HepG2 (cell line): ENCODE results near the gene SLC2A2. TPM values are rescaled to one million over a fixed set of nuclear protein-coding genes. Genes with fewer than 3 reads are reported as not detected.

Experiments used
- CBX2 ChIP-seq, 2 experiments: fragments of 200-600 bp in 1 of 2; sonication (generic); formaldehyde crosslinking in 1 of 2; IDR thresholded peaks; 2 replicates each; pipeline versions ENCODE4 v1.7.0 to v1.8.1; 2018 to 2022; ENCODE audit warnings: low read depth in 2 of 2, low read length in 1 of 2, mild to moderate bottlenecking in 1 of 2, missing genetic modification reagents in 1 of 2
- FOXC1 ChIP-seq: sonication (generic); formaldehyde crosslinking; IDR thresholded peaks from 2 replicates; pipeline ENCODE4 v1.8.0; 2022; ENCODE audit warnings: mild to moderate bottlenecking, missing genetic modification reagents, borderline replicate concordance
- FOXP1 ChIP-seq, 2 experiments: fragments of 450-650 bp in 1 of 2; IDR thresholded peaks; 2 replicates each; pipeline ENCODE4 v1.6.1; 2017 to 2018; ENCODE audit warnings: antibody characterized with exemption in 1 of 2
- HNRNPL ChIP-seq: fragments of 200-400 bp; formaldehyde crosslinking; IDR thresholded peaks from 2 replicates; pipeline ENCODE4 v1.6.1; 2017; ENCODE audit warnings: mild to moderate bottlenecking, low read depth, low read length
- KLF13 ChIP-seq: sonication (generic); formaldehyde crosslinking; IDR thresholded peaks from 2 replicates; pipeline ENCODE4 v1.4.0; 2020; ENCODE audit warnings: mild to moderate bottlenecking, missing genetic modification reagents
- MAZ ChIP-seq, 2 experiments: sonication (generic) in 1 of 2; formaldehyde crosslinking in 1 of 2; IDR thresholded peaks; 2 replicates each; pipeline versions ENCODE4 v1.5.0 to v1.6.1; 2012 to 2020; ENCODE audit warnings: low read depth in 2 of 2, mild to moderate bottlenecking in 2 of 2, borderline replicate concordance in 1 of 2, improper control_type of control experiment in 1 of 2, low read length in 1 of 2, missing genetic modification reagents in 1 of 2, moderate library complexity in 1 of 2
- NFE2L1 ChIP-seq: sonication (generic); formaldehyde crosslinking; IDR thresholded peaks from 2 replicates; pipeline ENCODE4 v1.4.0; 2020; ENCODE audit warnings: missing genetic modification reagents, mild to moderate bottlenecking, borderline replicate concordance
- RFX5 ChIP-seq: IDR thresholded peaks from 2 replicates; pipeline ENCODE4 v1.6.1; 2011; ENCODE audit warnings: low read depth, low read length, improper control_type of control experiment
- TAF1 ChIP-seq: sonication (generic); formaldehyde crosslinking; IDR thresholded peaks from 2 replicates; pipeline ENCODE4 v1.4.0; 2020; ENCODE audit warnings: missing genetic modification reagents
- TOPORS ChIP-seq: sonication (generic); formaldehyde crosslinking; IDR thresholded peaks from 2 replicates; pipeline ENCODE4 v1.8.0; 2023; ENCODE audit warnings: mild to moderate bottlenecking, missing genetic modification reagents
- ZBTB37 ChIP-seq: sonication (generic); formaldehyde crosslinking; IDR thresholded peaks from 2 replicates; pipeline ENCODE4 v1.4.0; 2020; ENCODE audit warnings: mild to moderate bottlenecking, missing genetic modification reagents
- ZFP82 ChIP-seq: sonication (generic); formaldehyde crosslinking; IDR thresholded peaks from 2 replicates; pipeline ENCODE4 v1.5.1; 2020; ENCODE audit warnings: mild to moderate bottlenecking, missing genetic modification reagents, borderline replicate concordance
- ZKSCAN1 ChIP-seq: fragments of 150-350 bp; IDR thresholded peaks from 2 replicates; pipeline ENCODE4 v1.6.1; 2014; ENCODE audit warnings: low read length
- ZNF180 ChIP-seq: sonication (generic); formaldehyde crosslinking; IDR thresholded peaks from 2 replicates; pipeline ENCODE4 v1.4.0; 2020; ENCODE audit warnings: low read depth, missing genetic modification reagents, borderline replicate concordance
- ZNF230 ChIP-seq: sonication (generic); formaldehyde crosslinking; IDR thresholded peaks from 2 replicates; pipeline ENCODE4 v1.4.0; 2020; ENCODE audit warnings: mild to moderate bottlenecking, missing genetic modification reagents
- ZNF329 ChIP-seq: sonication (generic); formaldehyde crosslinking; IDR thresholded peaks from 2 replicates; pipeline ENCODE4 v1.9.0; 2021; ENCODE audit warnings: low read depth, mild to moderate bottlenecking, missing genetic modification reagents
- ZNF331 ChIP-seq: sonication (generic); formaldehyde crosslinking; IDR thresholded peaks from 2 replicates; pipeline ENCODE4 v1.4.0; 2020; ENCODE audit warnings: missing genetic modification reagents
- ZNF362 ChIP-seq: sonication (generic); formaldehyde crosslinking; IDR thresholded peaks from 2 replicates; pipeline ENCODE4 v1.4.0; 2020; ENCODE audit warnings: missing genetic modification reagents, mild to moderate bottlenecking, borderline replicate concordance
- ZNF430 ChIP-seq: sonication (generic); formaldehyde crosslinking; IDR thresholded peaks from 2 replicates; pipeline ENCODE4 v1.9.0; 2021; ENCODE audit warnings: mild to moderate bottlenecking, missing genetic modification reagents
- ZNF510 ChIP-seq: sonication (generic); formaldehyde crosslinking; IDR thresholded peaks from 2 replicates; pipeline ENCODE4 v1.4.0; 2020; ENCODE audit warnings: low read depth, mild to moderate bottlenecking, missing genetic modification reagents
- ZNF558 ChIP-seq: sonication (generic); formaldehyde crosslinking; IDR thresholded peaks from 2 replicates; pipeline ENCODE4 v1.9.0; 2022; ENCODE audit warnings: mild to moderate bottlenecking, missing genetic modification reagents, borderline replicate concordance
- ZNF737 ChIP-seq: sonication (generic); formaldehyde crosslinking; IDR thresholded peaks from 2 replicates; pipeline ENCODE4 v1.5.0; 2020; ENCODE audit warnings: missing genetic modification reagents, mild to moderate bottlenecking, borderline replicate concordance
- ZZZ3 ChIP-seq: sonication (generic); formaldehyde crosslinking; IDR thresholded peaks from 2 replicates; pipeline ENCODE4 v1.4.0; 2020; ENCODE audit warnings: missing genetic modification reagents, mild to moderate bottlenecking, borderline replicate concordance
- polyA plus RNA-seq, 8 experiments: library from polyadenylated mRNA; depleted of rRNA in 3 of 8; stranded (reverse) in 7 of 8; unstranded in 1 of 8; fragments of >200 nt; fragmentation: Illumina TruSeq in 4 of 8; extraction: Trizol in 4 of 8; gene quantifications; 2 replicates each; pipeline versions ENCODE4 v1.2.1 to v1.2.3, GENCODE V29; 2011 to 2016; ENCODE audit warnings: low read depth in 4 of 8, missing spikeins in 1 of 8, mixed read lengths in 1 of 8; ENCODE audit not compliant: insufficient read depth in 1 of 8
- total RNA-seq, 5 experiments: library from RNA; depleted of rRNA; stranded (reverse); fragments of >200 nt; fragmentation: Illumina TruSeq; extraction: Trizol; gene quantifications; 2 replicates each; pipeline ENCODE4 v1.2.3, GENCODE V29; 2016; ENCODE audit warnings: low read depth in 1 of 5

SLC2A2 gene
- total and polyA plus RNA-seq, 2 of the 13 experiments (the other 11 are each of a cell fraction or from before 2014, with no cell fraction given): 19.5 to 23.2 TPM

GRCh38 chr3:170997961-170998913, 28.3 kb downstream of the SLC2A2 start (continued):
- no peak for TF ChIP-seq ZNF558 (CRISPR knock-in tag)
- no peak for TF ChIP-seq MAZ (IDR thresholded peaks at IDR 0.05; ENCODE audit: borderline replicate concordance, low read depth, low read length)
- TF ChIP-seq MAZ (CRISPR knock-in tag; IDR thresholded peaks at IDR 0.05; ENCODE audit: low read depth): no peak
- no peak for TF ChIP-seq ZKSCAN1
- no peak for TF ChIP-seq ZNF329 (CRISPR knock-in tag)
- no peak for TF ChIP-seq ZNF180 (CRISPR knock-in tag)
- TF ChIP-seq ZBTB37 (CRISPR knock-in tag): no peak
- TF ChIP-seq TAF1: no peak
- peak; percentile 59; the same call in 1 of the 2 replicates for TF ChIP-seq ZNF331 (CRISPR knock-in tag)
- TF ChIP-seq ZNF230 (CRISPR knock-in tag): peak; percentile 75; the same call in 1 of the 2 replicates
- no peak for TF ChIP-seq ZNF737 (CRISPR knock-in tag)
- TF ChIP-seq NFE2L1 (CRISPR knock-in tag): no peak
- TF ChIP-seq TOPORS (CRISPR knock-in tag): no peak
- no peak for TF ChIP-seq HNRNPL
- TF ChIP-seq FOXP1 (IDR thresholded peaks at IDR 0.05): no peak
- TF ChIP-seq FOXP1 (CRISPR knock-in tag; IDR thresholded peaks at IDR 0.05): peak; percentile 69; the same call in 1 of the 2 replicates
- TF ChIP-seq ZNF362 (CRISPR knock-in tag): peak; percentile 75
- no peak for TF ChIP-seq ZZZ3 (CRISPR knock-in tag)
- no peak for TF ChIP-seq CBX2 (IDR thresholded peaks at IDR 0.05; ENCODE audit: low read depth, low read length)
- no peak for TF ChIP-seq CBX2 (CRISPR knock-in tag; IDR thresholded peaks at IDR 0.05; ENCODE audit: low read depth)
- no peak for TF ChIP-seq FOXC1
- TF ChIP-seq RFX5: no peak
- TF ChIP-seq ZNF510 (CRISPR knock-in tag): no peak
- TF ChIP-seq ZFP82 (CRISPR knock-in tag): no peak
- no peak for TF ChIP-seq KLF13 (CRISPR knock-in tag)
- no peak for TF ChIP-seq ZNF430 (CRISPR knock-in tag)
